ENCODE data around the gene BTG3.
A peak's percentile ranks its signal among the peaks of the same experiment; 100 is the strongest.

BTG3 gene, protein sequence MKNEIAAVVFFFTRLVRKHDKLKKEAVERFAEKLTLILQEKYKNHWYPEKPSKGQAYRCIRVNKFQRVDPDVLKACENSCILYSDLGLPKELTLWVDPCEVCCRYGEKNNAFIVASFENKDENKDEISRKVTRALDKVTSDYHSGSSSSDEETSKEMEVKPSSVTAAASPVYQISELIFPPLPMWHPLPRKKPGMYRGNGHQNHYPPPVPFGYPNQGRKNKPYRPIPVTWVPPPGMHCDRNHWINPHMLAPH

DNA sequence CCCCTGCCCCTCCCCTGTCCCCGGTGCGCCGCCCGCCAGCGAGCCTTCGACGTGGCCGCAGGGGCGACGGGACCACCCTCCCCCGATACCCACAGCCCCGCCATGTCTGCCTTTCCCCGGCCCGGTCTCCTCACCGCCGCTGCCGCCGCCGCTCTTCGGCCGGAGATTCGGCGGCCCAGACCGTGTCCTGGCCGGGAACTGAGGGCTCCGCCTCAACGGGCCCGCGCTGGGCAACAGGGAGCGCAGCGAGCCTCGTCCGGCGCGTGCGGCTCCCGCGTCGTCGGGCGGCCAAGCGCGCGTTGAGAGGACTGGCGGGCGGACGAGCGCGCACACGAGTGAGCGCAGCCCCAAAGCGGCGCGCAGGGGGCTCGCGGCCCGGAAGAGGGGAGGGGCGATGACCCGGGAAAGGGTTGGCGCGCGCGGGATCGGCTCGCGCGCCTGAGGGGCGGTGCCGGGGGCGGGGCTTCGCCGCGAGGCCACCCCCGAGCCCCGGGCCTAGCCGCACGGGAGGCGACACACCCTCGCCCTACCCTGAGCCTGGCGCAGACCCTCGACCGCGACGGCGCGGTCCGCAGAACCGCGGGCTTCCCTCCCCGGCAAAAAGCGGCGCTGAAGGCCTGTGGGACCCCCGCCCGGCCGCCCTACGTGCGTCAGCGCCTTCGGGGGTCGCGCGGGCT lies at the start of gene BTG3:
TSS of gene BTG3 (minus strand) at position 337 of the 677 bp plus-strand sequence. CDS start 3,757 bp downstream, outside the sequence.
- no peak for DNase-seq

DNA sequence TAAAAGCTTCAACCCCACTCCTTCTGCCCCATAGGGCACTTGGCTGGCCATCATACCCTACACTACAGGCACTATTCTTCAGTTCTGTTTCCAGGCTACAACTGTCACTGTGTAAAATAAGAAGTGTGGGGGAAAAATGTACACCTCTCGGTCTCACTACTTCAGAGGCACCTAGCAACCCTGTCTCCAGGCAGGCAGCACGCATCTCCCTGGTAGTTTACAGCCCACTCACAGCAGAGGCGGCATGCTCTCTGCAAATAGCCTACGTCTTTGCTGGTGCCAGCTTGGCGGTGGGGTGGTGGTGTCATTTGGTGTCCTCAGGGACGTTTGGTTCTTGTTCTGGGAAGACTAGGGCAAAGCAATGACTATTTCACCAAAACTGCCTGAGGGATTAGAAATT lies 48.2 kb upstream of the BTG3 start:
- DNase-seq = peak; percentile 43

DNA sequence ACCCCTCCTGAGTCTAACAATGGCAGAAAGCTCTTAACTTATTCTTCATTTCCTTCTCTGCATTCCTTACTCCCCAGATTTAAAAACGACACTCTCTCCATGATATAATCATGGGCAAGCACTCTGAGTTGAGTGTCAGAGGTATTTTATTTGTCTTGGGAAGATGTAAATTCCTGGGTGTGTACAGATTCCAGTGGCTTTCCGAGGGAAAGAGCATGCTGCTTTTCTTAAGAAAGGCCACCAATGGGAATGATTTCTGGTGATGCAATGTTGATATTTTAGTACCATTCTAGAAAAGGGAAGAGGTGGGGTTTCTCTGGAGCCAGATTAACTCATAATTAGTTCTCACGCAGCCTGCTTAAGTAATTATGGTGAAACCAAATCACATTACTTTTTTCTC lies 47.8 kb upstream of the BTG3 start:
- DNase-seq = no peak

DNA sequence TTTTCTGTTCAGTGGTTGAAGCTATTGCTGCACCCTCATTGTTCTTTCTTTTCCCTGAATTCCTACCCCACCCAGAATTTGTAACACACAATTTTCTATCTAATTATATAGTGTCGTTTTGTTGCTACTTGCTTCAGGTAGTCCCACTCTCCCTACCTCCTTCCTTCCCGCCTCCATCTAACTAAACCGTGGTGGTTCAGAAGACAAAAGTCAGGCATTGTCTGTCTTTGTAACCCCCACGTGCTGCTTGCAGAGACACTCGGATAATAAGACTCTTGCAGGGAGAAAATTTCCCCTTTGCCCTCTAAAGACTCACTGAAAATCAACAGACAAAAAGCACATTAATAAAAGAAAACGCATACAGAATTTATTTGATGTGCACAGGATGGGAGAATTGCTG lies 46.2 kb upstream of the BTG3 start:
- no peak for DNase-seq

DNA sequence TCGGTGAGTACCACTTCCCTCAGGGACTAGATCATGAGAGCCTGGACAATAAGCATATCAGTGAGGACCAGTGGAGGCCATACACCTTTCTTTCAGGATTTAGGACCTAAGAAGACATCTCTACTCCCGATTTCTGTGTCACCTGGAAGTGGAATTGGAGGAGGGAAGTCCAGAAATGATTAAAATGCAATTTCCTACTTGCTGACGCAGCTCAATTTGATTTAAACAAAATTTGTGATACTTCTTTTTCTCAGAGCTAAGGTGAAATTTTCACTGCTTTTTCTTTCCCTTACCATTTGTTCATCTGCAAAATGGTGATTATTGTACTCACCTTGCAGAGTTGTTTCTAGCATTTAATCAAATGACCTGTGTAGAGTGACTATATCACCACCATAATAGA lies 38.8 kb upstream of the BTG3 start:
- DNase-seq = no peak

DNA sequence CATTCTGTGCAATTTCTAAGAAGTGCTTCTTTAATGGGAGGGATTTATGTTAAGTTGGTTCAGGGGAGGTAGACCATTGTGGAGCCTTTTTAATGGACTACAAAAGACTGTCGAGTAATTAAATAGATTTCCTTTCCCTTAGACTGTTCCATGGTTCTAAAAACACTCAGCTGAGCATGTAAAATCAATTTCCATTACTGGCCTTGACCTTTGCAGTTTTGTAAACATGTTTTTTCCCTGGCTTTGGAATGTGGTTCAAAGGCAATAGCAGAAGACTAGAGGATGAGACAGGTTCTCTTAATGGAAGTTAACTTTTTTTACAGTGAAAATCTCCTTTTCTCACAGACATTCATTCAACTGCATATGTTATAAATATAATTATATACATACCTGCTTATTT lies 37.6 kb upstream of the BTG3 start:
- no peak for DNase-seq

DNA sequence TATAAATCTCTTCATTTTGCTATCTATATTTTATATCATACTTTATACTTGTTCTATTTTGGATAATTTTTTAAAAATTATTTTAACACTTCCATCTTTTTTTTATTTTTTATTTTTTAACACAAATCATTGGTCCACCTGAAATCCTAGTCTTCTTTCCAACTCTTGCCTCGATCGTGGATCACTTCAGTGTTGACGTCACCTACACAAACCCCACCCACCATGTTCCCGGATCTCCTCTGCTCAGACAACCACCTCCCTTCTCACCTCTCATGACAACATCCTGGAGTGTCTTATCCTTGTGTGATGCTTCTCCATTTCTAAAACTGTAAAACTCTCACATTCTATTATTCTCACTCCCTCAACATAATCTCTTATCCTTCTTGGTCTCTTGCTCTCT lies 34.1 kb upstream of the BTG3 start:
- DNase-seq = no peak

DNA sequence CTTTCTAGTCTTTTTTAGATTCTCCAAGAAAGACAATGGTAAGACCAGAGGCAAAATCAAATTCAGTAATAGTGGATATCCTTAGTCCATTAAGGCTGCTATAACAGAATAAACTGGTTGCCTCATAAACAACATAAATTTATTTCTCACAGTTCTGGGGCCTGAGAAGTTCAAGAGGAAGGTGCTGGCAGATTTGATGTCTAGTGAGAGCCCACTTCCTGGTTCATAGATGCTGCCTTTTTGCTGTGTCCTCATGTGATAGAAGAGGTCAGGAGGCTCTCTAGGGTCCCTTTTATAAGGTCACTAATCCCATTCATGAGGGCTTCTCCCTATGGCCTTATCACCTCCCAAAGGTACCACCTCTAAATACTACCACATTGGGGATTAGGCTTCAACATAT lies 31.5 kb upstream of the BTG3 start:
- no peak for DNase-seq

DNA sequence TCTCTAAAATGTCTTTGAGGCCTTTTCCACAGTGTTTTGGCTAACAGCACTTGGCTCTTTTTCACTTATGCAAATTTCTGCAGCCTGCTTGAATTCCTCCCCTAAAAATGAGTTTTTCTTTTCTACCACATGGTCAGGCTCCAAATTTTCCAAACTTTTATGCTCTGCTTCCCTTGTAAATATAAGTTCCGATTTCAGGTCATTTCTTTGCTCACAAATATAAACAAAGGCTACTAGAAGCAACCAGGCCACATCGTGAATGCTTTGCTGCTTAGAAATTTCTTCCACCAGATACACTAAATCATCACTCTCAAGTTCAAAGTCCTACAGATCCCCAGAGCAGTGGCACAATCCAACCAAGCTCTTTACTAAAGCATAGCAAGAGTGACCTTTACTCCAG lies 28.1 kb upstream of the BTG3 start:
- DNase-seq = no peak

DNA sequence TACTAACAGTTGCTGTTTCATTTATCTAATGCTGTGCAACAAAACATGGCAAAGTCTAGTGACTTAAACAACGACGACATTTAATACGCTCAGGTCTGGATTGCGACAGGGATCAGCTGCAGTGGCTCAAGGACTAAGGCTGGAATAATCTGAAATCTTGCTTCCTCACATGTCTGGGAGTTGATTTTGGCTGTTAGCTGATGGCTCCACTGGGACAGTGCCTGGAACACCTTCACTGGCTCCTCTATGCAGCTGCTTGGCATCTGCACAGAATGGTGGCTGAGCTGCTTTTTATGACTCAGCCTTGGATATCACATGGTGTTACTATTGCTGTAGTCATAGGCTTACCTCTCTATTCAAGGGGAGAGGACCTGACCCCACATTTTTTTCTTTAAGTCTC lies 24.0 kb upstream of the BTG3 start:
- DNase-seq = no peak

DNA sequence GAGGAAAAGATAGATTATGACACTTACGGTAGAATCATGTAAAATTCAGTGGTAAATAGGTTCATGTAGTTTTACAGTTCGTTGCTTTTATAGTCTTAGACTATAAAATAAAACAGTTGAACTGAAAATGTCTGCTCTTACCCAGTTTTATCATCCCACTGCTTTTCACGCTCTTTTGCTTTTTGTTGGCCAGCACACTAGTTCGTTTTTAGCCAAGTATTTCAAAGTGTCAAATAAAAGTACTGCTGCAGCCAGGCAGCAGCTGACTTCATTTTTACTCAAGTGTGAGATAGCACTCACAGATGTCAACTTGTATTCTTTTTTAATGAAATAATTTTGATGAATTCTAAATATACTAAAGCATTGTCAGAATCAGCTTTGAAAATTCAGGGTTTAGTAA lies 18.5 kb upstream of the BTG3 start:
- DNase-seq = no peak

DNA sequence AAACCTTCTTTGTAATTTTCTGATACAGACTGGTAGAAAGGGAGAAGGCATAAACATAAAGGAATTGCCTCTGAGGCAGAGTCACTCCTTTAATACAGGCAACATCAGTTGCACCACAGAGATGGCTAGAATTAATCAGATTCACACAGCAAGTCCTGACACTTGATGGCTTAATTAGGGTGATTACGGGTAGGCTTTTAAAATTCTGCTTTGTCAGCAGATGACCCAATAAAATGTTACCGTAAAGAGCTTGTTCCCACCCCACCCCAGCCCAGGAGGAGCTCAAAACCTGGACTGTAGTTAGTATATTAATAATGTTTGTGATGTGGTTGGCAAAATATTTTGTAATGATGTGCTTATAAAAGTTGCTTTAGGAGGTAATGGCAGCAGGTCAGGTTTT lies 9.3 kb upstream of the BTG3 start:
- no peak for DNase-seq

DNA sequence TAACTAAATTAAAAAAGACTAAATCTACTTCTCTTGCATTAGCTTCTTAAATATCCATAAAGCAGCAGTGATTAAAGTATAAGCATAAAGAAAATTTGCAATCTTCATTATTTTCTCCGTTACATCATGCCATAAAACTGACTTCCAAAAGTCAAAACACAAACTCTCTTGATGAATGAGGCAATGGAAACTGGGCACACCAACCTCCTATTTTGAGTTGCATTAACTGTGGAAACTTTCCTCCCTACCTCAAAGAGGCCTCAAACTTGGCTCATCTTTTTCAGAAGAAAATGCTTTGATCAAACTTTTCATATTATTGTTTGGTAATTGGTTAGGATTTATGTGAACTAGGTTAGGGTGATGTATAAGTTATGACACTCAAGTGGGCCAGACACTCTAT lies 4.1 kb upstream of the BTG3 start:
- no peak for DNase-seq

DNA sequence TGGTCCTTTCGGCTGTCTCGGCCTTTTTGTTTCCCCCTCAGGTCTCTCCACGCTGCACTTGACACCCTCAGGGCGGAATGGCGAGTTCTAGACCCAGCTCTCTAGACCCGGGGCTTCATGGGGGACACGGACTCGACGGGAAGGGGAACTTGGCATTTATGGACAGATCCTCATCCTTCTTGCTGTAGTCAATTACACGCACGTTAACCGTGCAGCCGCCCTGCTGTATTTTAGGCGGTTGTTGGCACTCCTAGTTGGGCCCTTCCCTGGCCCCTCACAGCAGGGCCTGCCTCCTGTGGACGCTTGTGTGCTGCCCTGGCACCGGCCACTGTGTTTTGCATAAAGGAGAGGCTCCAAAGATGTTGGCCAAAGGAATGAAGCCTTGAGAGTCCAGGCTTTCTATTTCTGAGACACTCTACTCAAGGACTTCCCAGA lies 558 bp upstream of the BTG3 start:
- DNase-seq = no peak

DNA sequence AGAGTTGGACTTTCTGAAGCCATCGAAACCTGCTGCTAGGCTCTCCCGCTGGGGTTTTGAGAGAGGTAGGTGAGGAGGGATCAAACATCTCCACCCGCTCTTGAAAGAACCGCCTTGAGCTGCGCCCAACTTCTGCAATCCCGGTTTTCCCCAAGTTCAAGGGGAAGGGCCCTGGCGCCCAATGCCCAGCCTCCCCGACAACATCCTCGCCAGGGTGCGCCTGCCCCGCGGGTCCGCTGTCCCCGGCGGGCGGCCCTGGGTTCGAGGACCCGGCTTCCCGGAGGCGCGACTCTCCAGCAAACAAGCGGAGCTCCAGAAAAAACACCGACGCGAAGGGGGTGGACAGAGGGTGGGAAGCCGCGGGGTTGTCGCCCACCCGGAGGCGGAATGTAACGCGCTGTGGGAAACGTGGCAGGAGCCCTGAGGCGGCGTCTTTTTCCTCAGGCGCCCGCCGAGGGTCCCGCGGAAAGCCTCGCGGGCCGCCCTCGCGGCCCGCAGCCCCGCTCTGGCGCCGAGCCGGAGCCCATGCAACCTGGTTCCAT lies 607 bp downstream of the BTG3 start:
- DNase-seq = no peak

DNA sequence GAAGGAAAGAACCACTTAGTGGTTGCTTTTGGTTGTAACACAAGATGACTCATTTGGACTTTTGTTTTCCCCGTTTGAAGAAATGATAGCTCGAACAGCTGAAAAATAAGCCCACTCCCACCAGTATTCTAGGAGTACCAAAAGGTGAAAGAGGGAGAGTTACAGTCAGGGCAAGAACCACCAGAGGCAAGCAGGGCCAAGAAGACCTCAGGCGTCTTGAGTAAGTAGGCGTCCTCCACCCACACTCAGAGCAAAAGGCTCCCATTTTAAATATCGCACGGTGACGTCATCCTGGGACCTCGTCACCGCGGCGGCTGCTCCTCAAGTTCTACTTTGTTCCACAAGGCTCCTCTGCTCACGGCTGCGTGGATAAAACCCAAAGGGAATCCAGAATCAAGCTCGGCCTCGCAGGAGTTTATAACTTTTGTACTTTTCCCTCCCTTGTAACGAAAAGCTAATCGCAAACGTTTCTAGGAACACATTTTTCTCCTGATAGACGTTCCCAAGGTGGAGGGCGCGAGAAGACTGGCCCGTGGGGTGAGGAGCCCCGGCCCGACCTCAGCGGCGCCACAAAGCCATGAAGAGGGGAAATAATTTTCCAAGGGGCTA lies 1.2 kb downstream of the BTG3 start:
- DNase-seq = peak; percentile 8

DNA sequence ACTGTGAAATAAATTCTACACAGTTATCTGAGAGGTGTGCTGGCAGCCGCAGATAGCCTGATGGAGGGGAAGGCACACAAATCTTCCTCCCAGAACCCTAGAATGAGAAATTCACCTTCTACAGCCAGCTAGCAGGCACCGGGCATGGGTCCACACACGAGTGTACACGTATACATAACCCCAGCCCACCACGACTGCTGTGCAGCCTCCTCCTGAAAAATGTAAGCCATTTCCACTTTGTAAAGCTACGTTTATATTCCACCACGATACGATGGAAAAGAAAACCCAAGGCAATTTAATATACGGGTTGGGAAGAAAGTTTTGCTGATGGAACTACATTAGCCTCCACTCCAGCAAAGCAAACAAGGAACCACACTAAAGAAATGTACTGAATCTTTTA lies 1.8 kb downstream of the BTG3 start:
- no peak for DNase-seq

DNA sequence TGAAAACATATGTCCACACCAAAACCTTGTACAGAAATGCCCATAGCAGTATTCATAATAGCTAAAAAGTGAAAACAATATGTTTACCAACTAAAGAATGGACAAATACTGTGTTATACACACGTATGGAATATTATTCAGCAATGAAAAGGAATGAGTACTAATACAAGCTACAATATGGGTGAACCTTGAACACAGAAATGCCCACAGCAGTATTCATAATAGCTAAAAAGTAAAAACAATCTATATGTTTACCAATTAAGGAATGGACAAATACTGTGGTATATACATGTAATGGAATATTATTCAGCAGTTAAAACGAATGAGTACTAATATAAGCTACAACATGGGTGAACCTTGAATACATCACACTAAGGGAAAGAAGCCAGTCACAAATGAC lies 3.0 kb downstream of the BTG3 start:
- no peak for DNase-seq

DNA sequence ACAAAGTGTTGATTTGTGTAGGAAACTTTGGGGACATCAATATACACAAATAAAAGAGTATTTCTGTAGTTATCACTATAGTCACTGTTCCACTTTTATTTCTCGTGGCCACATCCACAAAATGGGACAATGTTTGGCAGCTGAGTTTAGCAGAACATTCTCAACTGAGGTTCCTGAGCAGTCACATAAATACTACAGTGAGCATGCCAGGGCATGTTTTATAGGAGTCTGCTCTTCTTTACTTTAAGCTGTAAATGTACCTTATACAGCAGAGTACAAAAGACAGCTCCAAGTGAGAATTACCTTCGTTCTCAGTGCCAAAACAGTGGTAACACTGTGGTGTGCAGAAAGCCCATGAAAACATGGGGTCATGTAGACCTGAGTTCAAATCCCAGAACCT lies 5.0 kb downstream of the BTG3 start:
- DNase-seq = no peak

DNA sequence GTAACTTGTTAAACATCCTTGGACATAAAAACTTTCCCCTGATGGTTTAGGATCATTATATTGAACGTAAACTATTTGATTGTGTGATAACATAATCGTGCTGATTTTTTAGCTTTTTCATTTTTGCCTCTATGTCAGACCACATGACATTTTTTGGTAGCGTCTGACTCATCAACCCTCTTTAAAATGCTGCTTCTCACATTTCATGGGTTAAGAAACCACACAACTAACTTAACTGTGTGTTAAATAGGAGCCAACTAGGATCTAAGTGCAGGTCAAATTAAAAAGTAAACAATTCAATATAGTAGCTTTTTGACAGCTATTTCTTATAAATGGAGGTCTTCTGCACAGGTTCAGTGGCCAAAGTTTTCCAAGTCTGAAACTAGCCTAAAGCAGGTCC lies 9.8 kb downstream of the BTG3 start:
- no peak for DNase-seq

DNA sequence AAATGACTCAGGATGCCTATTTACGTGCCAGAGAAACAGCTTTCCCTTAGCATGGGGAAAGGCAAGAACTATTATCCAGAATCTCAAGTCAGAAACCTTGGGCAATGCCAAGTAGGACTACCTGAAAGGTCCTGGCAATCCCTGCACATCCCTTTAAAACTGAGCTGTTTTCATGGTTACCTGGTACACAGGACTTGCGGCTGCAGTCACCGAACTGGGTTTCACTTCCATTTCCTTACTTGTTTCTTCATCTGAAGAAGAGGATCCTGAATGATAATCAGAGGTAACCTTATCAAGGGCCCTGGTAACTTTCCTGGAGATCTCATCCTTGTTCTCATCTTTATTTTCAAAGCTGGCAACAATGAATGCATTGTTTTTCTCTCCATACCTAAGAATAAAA lies 14.3 kb downstream of the BTG3 start:
- no peak for DNase-seq

DNA sequence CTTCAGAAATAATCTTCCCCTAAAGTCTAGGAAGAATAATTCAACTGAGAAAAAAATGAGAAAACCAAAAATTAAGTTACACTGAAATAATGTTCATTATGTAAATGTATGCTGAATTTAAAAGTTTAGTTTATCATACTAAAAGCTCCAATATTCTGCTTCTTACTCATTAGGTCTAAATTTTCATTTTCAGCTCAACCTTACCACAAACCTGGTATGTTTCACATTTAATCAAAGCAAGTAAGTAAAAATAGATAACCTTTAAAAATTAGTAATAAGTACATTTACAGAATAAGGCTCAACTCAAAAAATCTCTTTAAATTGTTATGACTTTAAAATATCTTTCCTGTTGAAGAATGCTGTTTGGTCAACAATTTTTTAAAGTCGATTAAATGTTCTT lies 15.0 kb downstream of the BTG3 start:
- DNase-seq = no peak

DNA sequence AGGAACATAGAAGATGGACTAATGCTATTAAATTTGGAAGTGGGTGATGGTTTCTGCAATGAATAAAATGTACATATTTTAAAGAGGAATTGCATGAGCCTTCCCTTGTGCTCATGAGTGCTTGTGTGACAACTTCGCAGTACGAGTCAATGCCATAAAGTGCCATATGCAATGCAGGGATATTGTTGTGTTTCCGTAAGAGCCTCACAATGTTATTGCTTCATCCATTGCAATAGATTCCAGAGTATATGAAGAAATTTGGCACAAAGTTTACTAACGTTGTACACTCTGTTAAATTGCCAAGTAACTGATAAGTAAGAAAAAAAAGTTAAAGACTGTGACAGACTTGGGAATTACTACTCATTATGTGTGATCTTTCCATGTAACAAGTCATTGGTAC lies 22.3 kb downstream of the BTG3 start:
- DNase-seq = no peak

DNA sequence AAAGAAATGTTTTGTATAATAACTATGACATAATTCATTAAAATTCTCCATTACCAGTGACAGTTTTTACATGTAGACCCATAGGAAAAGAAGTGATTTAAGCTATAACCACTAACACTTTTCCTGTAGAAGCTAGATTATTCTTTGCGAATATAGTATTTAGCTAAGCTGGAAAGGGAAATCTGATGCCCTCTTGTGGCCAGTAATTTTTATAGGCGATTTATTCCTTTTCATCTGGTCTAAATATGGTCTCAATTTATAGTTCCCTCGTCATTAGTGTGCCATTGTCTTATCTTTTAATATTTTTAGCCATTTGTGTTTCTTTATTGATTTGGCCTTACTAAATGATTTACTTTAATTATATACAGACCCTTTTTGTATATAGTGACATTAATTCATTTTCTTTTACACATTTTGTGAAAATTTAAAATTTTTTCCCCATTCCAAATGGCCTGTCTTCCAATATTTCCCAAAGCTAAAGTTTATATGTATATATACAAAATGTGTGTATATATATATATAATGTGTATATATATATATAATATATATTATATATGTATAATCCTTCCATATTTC lies 26.7 kb downstream of the BTG3 start:
- DNase-seq = no peak
